Prostate gland (tissue), 2 donors: ENCODE results near the gene FAM131A. TPM values are rescaled to one million over a fixed set of nuclear protein-coding genes. Genes with fewer than 3 reads are reported as not detected.

Source experiments
- DNase-seq: peaks from one replicate; pipeline ENCODE4 v3.0.0-alpha.2; 2019; ENCODE audit warnings: low spot score
- H3K27ac ChIP-seq, 2 donors: fragments of 200-600 bp; sonication (generic); 2 replicates each; pipeline ENCODE4 v1.5.1; 2017 to 2019
- H3K27me3 ChIP-seq: fragments of 200-600 bp; sonication (generic); replicated peaks from 2 replicates; pipeline ENCODE4 v1.5.1; 2019; ENCODE audit not compliant: insufficient read depth
- H3K36me3 ChIP-seq, 2 donors: fragments of 200-600 bp; sonication (generic); 1 replicate in 1 of 2; 2 replicates in 1 of 2; pipeline versions ENCODE4 v1.5.1 to v1.8.1; 2017 to 2019
- H3K4me1 ChIP-seq: fragments of 200-600 bp; sonication (generic); replicated peaks from 2 replicates; pipeline ENCODE4 v1.5.1; 2019
- H3K4me3 ChIP-seq, 2 donors: fragments of 200-600 bp; sonication (generic); 2 replicates each; pipeline ENCODE4 v1.5.1; 2017 to 2019
- H3K9me3 ChIP-seq: fragments of 200-600 bp; sonication (generic); 2 replicates; pipeline ENCODE4 v1.5.1; 2017
- POLR2A ChIP-seq: fragments of 450-650 bp; IDR thresholded peaks from one replicate; pipeline ENCODE4 v1.6.1; 2016; ENCODE audit warnings: antibody characterized with exemption, mild to moderate bottlenecking
- POLR2AphosphoS5 ChIP-seq: sonication (generic); formaldehyde crosslinking; IDR thresholded peaks from one replicate; pipeline ENCODE4 v1.6.1; 2017; ENCODE audit warnings: antibody characterized with exemption
- whole genome bisulfite sequencing: methylation state at CpG from one replicate; pipeline ENCODE4 v1.1.5; 2018; 5-methylcytosine and 5-hydroxymethylcytosine counted together
- intact Hi-C: fragments of 100-400 bp; cut with DNase I; formaldehyde crosslinking; loops from one replicate; pipeline ENCODE4 v1.14.2; 2022
- total RNA-seq, 2 donors: library from RNA; depleted of rRNA; stranded (reverse); fragments of >200 nt; gene quantifications; one replicate each; pipeline ENCODE4 v1.1.0, GENCODE V29; 2016
- TF ChIP-seq, protein P1 (sequence below), 4 experiments: fragments of 200-600 bp in 2 of 4; fragments of 450-650 bp in 2 of 4; sonication (generic) in 2 of 4; IDR thresholded peaks; 1 replicate in 3 of 4; 2 replicates in 1 of 4; pipeline ENCODE4 v1.5.1; 2016 to 2019; ENCODE audit warnings: antibody characterized with exemption in 4 of 4, mild to moderate bottlenecking in 2 of 4, moderate library complexity in 2 of 4

The FAM131A gene
- total RNA-seq, 2 donors from 2014 or later, result 22.0 to 71.0 TPM

DNA sequence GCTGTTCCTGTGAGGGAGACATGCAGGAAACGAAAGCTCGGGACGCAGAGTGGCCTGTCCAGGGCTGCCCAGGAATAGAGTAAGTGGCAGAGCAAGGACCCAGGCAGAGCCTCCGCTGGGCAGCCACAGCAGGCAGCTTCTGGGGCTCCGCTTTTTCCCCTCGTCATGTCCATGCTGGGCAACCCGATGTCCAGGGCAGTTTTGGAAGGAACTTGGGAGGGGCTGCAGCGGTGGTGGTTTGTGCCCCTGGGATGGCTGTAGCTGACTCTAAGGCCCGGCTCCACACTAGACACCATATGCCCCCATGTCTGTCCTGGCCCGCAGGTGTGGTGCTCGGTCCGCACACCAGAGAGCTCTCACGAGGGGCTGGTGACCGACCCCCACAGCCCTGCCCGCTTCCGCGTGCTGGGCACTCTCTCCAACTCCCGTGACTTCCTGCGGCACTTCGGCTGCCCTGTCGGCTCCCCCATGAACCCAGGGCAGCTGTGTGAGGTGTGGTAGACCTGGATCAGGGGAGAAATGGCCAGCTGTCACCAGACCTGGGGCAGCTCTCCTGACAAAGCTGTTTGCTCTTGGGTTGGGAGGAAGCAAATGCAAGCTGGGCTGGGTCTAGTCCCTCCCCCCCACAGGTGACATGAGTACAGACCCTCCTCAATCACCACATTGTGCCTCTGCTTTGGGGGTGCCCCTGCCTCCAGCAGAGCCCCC is 45.5 kb upstream of the FAM131A start:
- intact Hi-C loops, result no loop called here
- Histone ChIP-seq H3K9me3 (no peaks in the 10 kb centered on the region), H3K4me3 (no peak overlapping the region), H3K27me3 (no peaks in the 10 kb centered on the region), H3K4me1 (no peaks in the 10 kb centered on the region), H3K27ac (no peak overlapping the region), H3K36me3 (no peaks in the 10 kb centered on the region)
- DNase-seq, result no peak
- 93% methylated on average over 21 of the region's 21 CpGs for WGBS
- no peak for TF ChIP-seq POLR2A
- TF ChIP-seq POLR2AphosphoS5, result no peak
- TF ChIP-seq, protein P1, sequence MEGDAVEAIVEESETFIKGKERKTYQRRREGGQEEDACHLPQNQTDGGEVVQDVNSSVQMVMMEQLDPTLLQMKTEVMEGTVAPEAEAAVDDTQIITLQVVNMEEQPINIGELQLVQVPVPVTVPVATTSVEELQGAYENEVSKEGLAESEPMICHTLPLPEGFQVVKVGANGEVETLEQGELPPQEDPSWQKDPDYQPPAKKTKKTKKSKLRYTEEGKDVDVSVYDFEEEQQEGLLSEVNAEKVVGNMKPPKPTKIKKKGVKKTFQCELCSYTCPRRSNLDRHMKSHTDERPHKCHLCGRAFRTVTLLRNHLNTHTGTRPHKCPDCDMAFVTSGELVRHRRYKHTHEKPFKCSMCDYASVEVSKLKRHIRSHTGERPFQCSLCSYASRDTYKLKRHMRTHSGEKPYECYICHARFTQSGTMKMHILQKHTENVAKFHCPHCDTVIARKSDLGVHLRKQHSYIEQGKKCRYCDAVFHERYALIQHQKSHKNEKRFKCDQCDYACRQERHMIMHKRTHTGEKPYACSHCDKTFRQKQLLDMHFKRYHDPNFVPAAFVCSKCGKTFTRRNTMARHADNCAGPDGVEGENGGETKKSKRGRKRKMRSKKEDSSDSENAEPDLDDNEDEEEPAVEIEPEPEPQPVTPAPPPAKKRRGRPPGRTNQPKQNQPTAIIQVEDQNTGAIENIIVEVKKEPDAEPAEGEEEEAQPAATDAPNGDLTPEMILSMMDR (IDR thresholded peaks at IDR 0.05), result no peak

DNA sequence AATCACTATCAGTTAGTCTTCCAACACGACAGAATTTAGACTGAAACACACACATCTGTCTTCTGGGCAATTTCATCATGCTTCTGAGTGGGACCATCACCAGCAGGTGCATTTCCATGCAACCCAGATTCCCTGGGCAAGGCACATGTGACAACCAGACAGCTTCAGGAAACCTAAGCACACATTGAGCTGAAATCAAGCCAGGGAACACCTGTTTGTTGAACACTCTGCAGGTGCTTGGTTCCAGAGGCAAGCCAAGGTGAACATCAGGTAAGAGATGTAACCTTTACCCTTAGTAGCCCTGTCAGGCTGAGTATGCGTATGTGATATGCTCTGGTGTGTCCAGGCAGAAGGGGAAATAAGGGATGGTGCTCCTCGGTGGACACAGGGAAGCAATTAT is 41.6 kb upstream of the FAM131A start:
- H3K36me3 ChIP-seq, result no peaks in the 10 kb centered on the region
- H3K27me3 ChIP-seq, result no peaks in the 10 kb centered on the region
- no peak overlapping the region for H3K27ac ChIP-seq
- H3K9me3 ChIP-seq, result no peaks in the 10 kb centered on the region
- WGBS, result 62% methylated on average over 3 of the region's 3 CpGs
- no peak for DNase-seq
- TF ChIP-seq POLR2A (no peak), POLR2AphosphoS5 (no peak)
- TF ChIP-seq, protein P1 (IDR thresholded peaks at IDR 0.05), result no peak
- H3K4me3 ChIP-seq, result no peak overlapping the region
- H3K4me1 ChIP-seq, result peaks cover 5% of the 10 kb centered on the region
- intact Hi-C loops, result loop anchor here (5.0 kb wide), 2 partner anchors 67 to 123 kb away; partner anchors contain the start of genes AP2M1, CLCN2 and POLR2H

- no peak overlapping the region for H3K27ac ChIP-seq
- peaks cover 0 to under 1% of the 10 kb centered on the region in 2 donors for H3K36me3 ChIP-seq
- peaks cover 5% of the 10 kb centered on the region for H3K4me1 ChIP-seq
- no peaks in the 10 kb centered on the region for H3K9me3 ChIP-seq
- no peaks in the 10 kb centered on the region for H3K27me3 ChIP-seq
- TF ChIP-seq, protein P1 (IDR thresholded peaks at IDR 0.05), result no peak
- TF ChIP-seq POLR2A, result no peak
- intact Hi-C loops, result loop anchor here (5.0 kb wide), 2 partner anchors 66 to 124 kb away; partner anchors contain the start of genes AP2M1, CLCN2 and POLR2H
- H3K4me3 ChIP-seq, result no peak overlapping the region
- WGBS, result 82% methylated on average over 7 of the region's 7 CpGs
- DNase-seq, result no peak
Observed at GRCh38 chr3:184296616-184297015, 40.8 kb upstream of the FAM131A start.

DNA sequence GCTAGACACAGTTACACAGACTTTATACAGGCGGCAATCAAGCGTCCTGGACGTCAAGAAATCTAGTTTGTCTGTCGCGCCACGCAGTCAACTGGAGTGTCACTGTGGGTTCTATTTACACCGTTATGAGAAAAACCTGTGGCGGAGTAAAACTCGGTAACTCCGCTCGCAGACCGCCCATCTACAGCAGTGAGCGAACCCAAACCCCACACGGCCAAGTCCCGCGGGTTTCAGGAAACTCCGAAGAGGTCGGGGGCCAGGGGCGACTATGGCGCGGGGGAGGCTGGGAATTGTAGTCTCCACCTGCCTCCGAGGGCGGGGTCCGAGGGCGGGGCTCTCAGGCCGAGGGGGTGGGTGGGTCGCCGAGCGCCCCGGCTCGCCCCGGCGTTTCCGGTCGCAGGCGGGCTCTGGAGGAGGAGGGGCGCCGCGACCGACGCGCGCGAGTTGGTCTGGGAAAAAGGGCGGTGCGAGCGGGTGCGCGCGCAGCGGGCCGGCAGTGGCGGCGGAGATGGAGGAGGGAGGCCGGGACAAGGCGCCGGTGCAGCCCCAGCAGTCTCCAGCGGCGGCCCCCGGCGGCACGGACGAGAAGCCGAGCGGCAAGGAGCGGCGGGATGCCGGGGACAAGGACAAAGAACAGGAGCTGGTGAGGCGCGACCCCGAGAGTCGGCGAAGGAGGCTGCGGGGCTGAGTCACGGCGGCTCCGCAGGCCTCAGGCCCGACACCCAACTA is 38.5 kb upstream of the FAM131A start, which contains the start of gene PSMD2:
TSS of gene PSMD2 (plus strand) at position 483 of the 729 bp plus-strand sequence. CDS start at position 509, 26 bp downstream.
- Histone ChIP-seq H3K9me3 (no peaks in the 10 kb centered on the region), H3K4me1 (peaks cover 5% of the 10 kb centered on the region), H3K27me3 (no peaks in the 10 kb centered on the region), H3K4me3 (peak within 1 kb of the TSS; percentile 54 to 89), H3K36me3 (peaks cover 5 to 21% of the 10 kb centered on the region in 2 donors), H3K27ac (peak within 1 kb of the TSS; percentile 78 to 81)
- intact Hi-C loops, result loop anchor here (2.0 to 5.0 kb wide), 3 partner anchors 16 to 127 kb away; partner anchors contain the start of genes AP2M1, CLCN2, EIF4G1 and POLR2H
- peak; percentile 96 for DNase-seq
- WGBS, result under 1% methylated on average over 64 of the region's 78 CpGs
- TF ChIP-seq, protein P1 (IDR thresholded peaks at IDR 0.05), result peak in 1 of 4 experiments; percentile 20
- TF ChIP-seq POLR2A, result peak; percentile 56
- TF ChIP-seq POLR2AphosphoS5, result peak; percentile 83
